K562 (cell line): ENCODE results near the gene TBC1D2B. TPM values are rescaled to one million over a fixed set of nuclear protein-coding genes. Genes with fewer than 3 reads are reported as not detected.

Experiments
- MTA2 ChIP-seq: fragments of 450-650 bp; IDR thresholded peaks from 2 replicates; pipeline ENCODE4 v1.6.1; 2016; ENCODE audit warnings: low read depth
- NCOR1 ChIP-seq: fragments of 450-650 bp; IDR thresholded peaks from 2 replicates; pipeline ENCODE4 v1.6.1; 2016; ENCODE audit warnings: mild to moderate bottlenecking, moderate library complexity
- RBM15 ChIP-seq: fragments of 200-400 bp; formaldehyde crosslinking; IDR thresholded peaks from 2 replicates; pipeline ENCODE4 v1.6.1; 2018; ENCODE audit warnings: mild to moderate bottlenecking, low read length, moderate library complexity; ENCODE audit not compliant: insufficient read depth
- ZFPM2 ChIP-seq: fragments of 250-450 bp; sonication (Bioruptor Pico); IDR thresholded peaks from 2 replicates; pipeline ENCODE4 v1.5.1; 2022; ENCODE audit warnings: mild to moderate bottlenecking
- polyA plus RNA-seq, 8 experiments: library from polyadenylated mRNA; depleted of rRNA in 4 of 8; stranded (reverse) in 5 of 8; unstranded in 3 of 8; fragments of >200 nt; fragmentation: Nextera tagmentation in 2 of 8; fragmentation: Illumina TruSeq in 1 of 8; extraction: Ambion mirVana in 2 of 8; extraction: Trizol in 1 of 8; gene quantifications; 2 replicates each; pipeline versions ENCODE4 v1.2.1 to v1.2.3, GENCODE V29; 2011 to 2014; ENCODE audit warnings: inconsistent platforms in 1 of 8, missing spikeins in 1 of 8
- total RNA-seq, 7 experiments: library from RNA; depleted of rRNA in 6 of 7; stranded (reverse); fragments of >200 nt in 6 of 7; fragmentation: Illumina TruSeq in 2 of 7; extraction: Trizol in 2 of 7; gene quantifications; 2 replicates each; pipeline versions ENCODE4 v1.2.1 to v1.2.3, GENCODE V29; 2011 to 2021; ENCODE audit warnings: low replicate concordance in 1 of 7
- TF ChIP-seq, protein P1 (sequence below): sonication (generic); formaldehyde crosslinking; IDR thresholded peaks from 2 replicates; pipeline ENCODE4 v1.8.1; 2022; ENCODE audit warnings: missing genetic modification reagents
- TF ChIP-seq, protein P2 (sequence below): sonication (generic); formaldehyde crosslinking; IDR thresholded peaks from 2 replicates; pipeline ENCODE4 v1.8.0; 2022; ENCODE audit warnings: mild to moderate bottlenecking, low read depth, missing genetic modification reagents

TBC1D2B gene
- total and polyA plus RNA-seq, 9 of the 15 experiments (the other 6 are each of a cell fraction or from before 2014, with no cell fraction given) = 0.15 to 16.3 (median 8.9) TPM

DNA sequence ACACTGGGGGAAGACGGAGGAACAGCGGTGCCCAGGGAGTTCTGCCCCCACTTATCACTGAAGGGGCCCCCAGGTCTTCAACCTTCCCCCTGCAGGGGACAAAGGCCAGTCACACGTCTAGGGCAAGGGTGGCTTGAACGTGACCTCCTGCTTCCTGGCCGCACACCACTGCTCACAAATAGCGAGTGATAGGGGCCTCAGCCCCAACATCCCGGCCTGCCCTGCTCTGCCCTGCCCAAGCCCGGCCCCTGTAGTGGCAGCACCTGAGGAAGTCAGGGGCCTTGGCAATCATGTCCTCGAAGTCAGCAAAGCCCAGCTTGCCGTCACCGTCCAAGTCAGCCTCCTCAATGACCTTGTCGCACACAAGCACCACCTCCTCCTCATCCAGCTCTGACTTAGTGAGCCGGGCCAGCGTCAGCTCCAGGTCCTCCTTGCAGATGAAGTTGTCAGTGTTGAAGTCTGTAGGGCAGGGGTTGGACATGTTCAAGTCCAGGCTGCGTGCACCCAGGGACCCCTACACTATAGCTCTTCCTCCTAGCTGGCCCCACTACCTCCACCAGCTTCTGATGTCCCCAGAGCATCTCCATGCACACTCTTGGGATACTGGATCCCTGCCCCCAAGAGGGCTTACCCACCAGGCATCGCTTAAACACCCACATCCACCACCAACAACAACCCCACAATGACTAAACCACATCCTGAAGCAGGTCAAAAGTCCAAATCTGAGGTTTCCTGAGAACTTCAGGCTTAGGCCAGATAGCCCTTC lies 28.1 kb upstream of the TBC1D2B start (continued):
- no peak for TF ChIP-seq RBM15
- TF ChIP-seq, protein P1, sequence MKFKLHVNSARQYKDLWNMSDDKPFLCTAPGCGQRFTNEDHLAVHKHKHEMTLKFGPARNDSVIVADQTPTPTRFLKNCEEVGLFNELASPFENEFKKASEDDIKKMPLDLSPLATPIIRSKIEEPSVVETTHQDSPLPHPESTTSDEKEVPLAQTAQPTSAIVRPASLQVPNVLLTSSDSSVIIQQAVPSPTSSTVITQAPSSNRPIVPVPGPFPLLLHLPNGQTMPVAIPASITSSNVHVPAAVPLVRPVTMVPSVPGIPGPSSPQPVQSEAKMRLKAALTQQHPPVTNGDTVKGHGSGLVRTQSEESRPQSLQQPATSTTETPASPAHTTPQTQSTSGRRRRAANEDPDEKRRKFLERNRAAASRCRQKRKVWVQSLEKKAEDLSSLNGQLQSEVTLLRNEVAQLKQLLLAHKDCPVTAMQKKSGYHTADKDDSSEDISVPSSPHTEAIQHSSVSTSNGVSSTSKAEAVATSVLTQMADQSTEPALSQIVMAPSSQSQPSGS (CRISPR knock-in tag) = no peak
- TF ChIP-seq MTA2 = no peak
- no peak for TF ChIP-seq NCOR1
- TF ChIP-seq, protein P2, sequence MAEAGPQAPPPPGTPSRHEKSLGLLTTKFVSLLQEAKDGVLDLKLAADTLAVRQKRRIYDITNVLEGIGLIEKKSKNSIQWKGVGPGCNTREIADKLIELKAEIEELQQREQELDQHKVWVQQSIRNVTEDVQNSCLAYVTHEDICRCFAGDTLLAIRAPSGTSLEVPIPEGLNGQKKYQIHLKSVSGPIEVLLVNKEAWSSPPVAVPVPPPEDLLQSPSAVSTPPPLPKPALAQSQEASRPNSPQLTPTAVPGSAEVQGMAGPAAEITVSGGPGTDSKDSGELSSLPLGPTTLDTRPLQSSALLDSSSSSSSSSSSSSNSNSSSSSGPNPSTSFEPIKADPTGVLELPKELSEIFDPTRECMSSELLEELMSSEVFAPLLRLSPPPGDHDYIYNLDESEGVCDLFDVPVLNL (CRISPR knock-in tag) = no peak
- TF ChIP-seq ZFPM2 (CRISPR knock-in tag) = no peak
